GM18520 (cell line): ENCODE results near the gene LRRC25.
"Not testable (repeated sequence)": the region's sequence is repeated elsewhere in the genome, so short reads cannot be mapped to it uniquely, and the experiment has no call there.

Source experiments
- ATAC-seq: cut with Tn5 transposase; IDR thresholded peaks from one replicate; pipeline ENCODE4 v1.9.1; 2021; ENCODE audit not compliant: unreplicated experiment

LRRC25 gene

GRCh38 chr19:18380843-18381242, 16.6 kb downstream of the LRRC25 start:
- ATAC-seq = no peak

- ATAC-seq = no peak
Observed at GRCh38 chr19:18379803-18380747, 17.3 kb downstream of the LRRC25 start.

DNA sequence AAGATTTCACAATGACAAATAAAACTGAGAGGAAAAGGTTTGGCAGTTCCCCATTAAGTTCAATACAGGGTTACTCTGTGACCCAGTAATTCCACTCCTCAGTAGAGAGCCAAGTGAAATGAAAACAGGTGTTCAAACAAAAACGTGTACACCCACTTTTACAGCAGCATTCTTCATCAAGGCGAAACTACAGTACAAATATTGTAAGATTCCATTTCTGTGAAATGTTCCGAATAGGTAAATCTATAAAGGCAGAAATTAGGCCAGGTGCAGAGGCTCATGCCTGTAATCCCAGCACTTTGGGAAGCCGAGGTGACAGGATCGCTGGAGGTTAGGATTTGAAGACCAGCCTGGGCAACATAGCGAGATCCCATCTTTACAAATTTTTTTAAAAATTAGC, 20.4 kb downstream of the LRRC25 start:
- ATAC-seq = no peak

GRCh38 chr19:18373892-18374629, 23.4 kb downstream of the LRRC25 start:
- peak; percentile 79 for ATAC-seq

GRCh38 chr19:18373407-18373891, 24.0 kb downstream of the LRRC25 start:
- ATAC-seq = no peak

DNA sequence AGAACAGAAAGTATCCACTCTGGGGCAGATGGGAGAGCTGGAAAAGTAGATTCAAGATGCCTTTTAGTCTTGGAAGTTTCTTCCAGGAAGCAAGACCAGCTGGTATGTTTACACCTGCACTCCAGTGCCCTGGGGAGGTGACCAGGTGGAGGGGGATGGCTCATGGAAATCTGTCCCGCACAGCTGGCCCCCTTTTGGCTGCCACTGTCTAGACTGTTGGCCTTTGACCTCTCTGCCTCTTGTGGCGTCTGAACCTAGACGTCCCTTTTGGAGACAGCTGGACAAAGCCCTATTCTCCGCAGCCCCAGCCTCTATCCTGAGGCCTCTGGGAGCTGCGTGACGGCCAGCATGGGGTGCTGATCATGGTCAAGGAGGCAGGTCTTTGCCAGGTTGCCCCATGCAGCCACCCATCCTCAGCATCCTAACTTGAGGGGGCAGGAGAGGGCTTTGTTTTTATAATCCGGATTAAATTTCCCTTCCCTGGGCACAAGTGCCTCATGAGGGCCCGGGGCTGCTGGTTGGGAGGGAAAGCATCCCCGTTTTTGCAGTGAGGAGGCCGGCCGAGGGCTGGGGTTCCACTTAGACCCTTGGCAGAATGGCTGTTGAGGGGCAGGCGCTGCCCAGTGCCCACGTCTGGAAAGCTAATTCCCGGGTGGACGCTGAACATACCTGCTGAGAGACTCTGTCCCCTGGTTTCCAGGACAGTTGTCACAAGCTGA, 28.8 kb downstream of the LRRC25 start:
- ATAC-seq = no peak

- no peak for ATAC-seq
Observed at GRCh38 chr19:18366021-18366435, 31.4 kb downstream of the LRRC25 start.

DNA sequence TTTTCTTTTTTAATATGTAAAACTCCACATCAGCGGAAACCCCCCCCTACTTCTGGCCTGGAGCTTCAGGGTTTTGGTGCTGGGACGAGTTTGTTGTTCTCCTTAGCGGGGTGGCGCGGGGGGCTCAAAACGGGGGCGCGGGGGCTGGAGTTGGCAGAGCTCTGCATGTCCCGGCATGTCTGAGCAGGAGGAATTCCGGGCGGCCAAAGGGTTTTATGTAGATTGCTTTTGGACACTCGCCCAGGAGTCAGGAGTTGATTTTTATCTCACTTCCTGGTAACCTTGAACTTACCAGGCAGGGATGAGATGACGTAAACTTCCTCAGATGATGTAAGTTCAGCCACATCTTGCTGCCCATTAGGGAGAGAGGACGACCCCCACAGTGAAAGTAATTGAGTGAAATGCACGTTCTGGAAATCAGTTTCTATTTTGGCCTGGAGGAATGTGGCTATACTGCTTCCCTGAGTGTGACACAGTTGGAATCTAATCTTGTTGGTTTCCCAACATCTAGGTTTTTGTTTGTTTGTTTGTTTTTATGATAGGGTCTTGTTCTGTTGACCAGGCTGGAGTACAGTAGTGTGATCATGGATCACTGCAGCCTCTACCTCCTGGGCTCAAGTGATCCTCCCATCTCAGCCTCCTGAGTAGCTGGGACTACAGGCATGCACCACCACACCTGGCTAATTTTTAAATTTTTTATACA, 32.4 kb downstream of the LRRC25 start:
- ATAC-seq = no peak

DNA sequence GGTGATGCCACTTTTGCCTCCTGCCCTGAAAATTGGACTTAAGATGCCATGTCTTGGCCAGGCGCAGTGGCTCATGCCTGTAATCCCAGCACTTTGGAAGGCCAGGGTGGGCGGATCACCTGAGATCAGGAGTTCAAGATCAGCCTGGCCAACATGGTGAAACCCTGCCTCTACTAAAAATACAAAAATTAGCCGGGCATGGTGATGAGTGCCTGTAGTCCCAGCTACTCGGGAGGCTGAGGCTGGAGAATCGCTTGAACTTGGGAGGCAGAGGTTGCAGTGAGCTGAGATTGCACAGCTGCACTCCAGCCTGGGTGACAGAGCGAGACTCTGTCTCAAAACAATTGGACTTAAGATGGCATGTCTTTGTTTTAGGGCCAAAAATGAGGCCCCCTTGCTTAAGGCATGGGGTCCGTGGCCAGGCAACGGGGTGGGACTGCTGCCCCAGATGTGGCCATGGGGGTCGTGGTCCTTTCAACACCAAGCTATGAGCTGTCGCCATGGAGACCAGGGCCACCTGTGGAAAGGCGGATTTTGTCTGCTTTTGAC, 33.1 kb downstream of the LRRC25 start:
- ATAC-seq = not testable (repeated sequence)

GRCh38 chr19:18363787-18364186, 33.6 kb downstream of the LRRC25 start:
- ATAC-seq = no peak

GRCh38 chr19:18362934-18363542, 34.4 kb downstream of the LRRC25 start:
- ATAC-seq = no peak

GRCh38 chr19:18361646-18362045, 35.8 kb downstream of the LRRC25 start:
- ATAC-seq = no peak

GRCh38 chr19:18357041-18357440, 40.4 kb downstream of the LRRC25 start:
- no peak for ATAC-seq

DNA sequence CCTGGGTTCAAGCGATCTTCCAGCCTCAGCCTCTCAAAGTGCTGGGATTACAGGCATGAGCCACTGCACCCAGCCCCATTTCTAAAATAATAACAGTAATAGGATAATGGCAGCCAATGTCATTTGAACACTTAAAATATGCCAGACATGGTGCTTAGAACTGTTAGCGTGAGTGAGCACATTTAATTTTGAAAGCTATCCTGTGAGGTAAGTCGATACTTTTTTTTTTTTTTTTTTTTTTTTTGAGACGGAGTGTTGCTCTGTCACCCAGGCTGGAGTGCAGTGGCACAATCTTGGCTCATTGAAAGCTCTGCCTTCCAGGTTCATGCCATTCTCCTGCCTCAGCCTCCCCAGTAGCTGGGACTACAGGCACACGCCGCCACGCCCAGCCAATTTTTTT, 42.7 kb downstream of the LRRC25 start:
- ATAC-seq = not testable (repeated sequence)

DNA sequence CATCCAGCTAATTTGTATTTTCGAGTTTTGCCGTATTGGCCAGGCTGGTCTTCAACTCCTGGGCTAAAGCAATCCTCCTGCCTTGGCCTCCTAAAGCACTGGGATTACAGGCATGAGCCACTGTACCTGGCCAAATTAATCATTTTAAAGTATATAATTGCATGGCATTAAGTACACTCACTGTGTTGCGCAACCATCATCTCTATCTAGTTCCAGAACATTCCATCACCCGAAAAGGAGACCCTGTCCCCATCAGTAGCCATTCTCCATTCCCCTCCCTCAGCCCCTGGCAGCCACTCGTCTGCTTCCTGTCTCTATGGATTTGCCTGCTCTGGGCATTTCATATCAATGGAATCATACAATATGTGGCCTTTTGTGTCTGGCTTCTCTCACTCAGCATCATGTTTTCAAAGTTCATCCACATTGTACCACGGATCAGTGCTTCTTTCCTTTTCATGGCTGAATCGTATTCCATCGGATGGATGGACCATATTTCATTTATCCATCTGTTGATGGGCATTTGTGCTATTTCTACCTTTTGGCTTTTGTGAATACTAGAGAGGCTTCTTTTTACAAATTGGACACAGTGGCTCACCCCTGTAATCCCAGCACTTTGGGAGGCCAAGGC, 43.9 kb downstream of the LRRC25 start:
- ATAC-seq = no peak

- ATAC-seq = no peak
Observed at GRCh38 chr19:18351544-18351943, 45.9 kb downstream of the LRRC25 start.

DNA sequence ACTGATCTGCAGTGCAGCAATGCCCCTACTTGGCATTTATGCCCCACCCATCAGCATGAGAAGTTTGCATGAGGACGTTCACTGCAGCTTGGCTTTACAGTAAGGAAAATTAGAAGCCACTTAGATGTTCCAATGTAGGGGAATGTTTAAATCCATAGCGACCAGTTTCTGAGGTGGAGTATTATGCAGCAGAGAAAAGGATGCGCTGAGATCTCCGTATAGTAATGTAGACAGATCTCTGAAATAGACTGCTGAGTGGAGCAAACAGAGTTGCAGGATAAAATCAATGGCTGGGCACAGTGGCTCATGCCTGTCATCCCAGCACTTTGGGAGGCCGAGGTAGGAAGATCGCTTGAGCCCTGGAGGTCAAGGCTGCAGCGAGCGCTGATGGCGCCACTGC, 46.9 kb downstream of the LRRC25 start:
- ATAC-seq = no peak

GRCh38 chr19:18349524-18350128, 47.8 kb downstream of the LRRC25 start:
- no peak for ATAC-seq

DNA sequence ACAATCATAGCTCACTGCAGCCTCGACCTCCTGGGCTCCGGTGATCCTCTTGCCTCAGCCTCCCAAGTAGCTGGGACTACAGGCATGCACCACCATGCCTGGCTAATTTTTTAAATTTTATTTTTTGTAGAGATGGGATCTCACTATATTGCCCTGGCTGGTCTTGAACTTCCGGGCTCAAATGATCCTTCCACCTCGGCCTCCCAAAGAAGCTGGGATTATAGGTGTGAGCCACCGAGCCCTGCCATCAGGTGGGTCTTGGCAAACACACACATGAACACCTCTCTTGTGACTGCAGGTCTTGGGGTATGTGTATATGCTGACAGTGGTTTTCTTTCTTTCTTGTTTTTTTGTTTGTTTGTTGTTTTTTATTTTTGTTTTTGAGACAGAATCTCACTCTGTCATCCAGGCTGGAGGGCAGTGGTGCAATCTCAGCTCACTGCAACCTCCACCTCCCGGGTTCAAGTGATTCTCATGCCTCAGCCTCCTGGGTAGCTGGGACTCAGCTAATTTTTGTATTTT, 48.5 kb downstream of the LRRC25 start:
- not testable (repeated sequence) for ATAC-seq
